KBM-7 (cell line): ENCODE data around the gene SYCP3.
A peak's percentile ranks its signal among the peaks of the same experiment; 100 is the strongest.

Source experiments
- DNase-seq: peaks from one replicate; pipeline ENCODE4 v3.0.0-alpha.2; 2015
- in situ Hi-C: fragments of 300-500 bp; cut with MboI; formaldehyde crosslinking; loops from 2 replicates; pipeline ENCODE4 v1.14.3; 2020; ENCODE audit warnings: low sequenced_read_pairs, low pct_unique_long_range_greater_than_20kb, mixed read lengths

Gene SYCP3

GRCh38 chr12:101727098-101727497, 12.2 kb downstream of the SYCP3 start:
- DNase-seq, result no peak
- in situ Hi-C loops, result no loop called here

DNA sequence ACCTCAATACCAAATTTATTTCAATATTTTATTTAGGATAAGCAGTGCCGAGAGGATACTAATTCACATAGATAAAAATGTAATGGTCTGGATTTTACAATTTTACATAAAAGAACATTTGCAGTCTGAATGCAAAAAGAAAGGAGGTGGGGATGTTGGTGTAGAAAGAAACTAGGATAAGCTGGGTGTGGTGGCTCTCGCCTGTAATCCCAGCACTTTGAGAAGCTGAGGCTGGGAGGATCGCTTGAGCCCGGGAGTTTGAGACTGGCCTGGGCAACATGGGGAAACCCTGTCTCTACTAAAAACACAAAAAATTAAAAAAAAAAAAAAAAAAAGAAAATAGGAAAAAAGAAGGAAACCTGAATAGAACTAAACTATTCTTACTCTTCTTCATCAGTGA, 16.9 kb downstream of the SYCP3 start:
- in situ Hi-C loops, result no loop called here
- DNase-seq, result no peak

DNA sequence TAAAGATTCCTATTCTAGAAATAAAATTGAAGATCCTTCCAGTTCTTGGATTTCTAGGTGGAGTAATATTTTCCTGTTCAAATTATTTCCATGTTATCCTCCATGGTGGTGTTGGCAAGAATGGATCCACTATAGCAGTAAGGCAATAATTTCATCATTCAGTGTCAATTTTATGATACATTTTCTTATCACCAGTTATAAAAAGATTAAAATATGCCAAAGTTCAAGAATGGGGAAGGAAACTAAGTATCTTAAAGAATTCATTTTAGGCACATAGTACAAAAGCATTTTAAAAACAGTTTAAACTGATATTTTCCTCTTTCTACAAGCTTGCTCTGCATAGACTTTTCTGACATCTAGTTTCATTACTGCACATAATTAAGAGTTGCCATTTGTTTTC, 19.1 kb downstream of the SYCP3 start:
- no peak for DNase-seq
- in situ Hi-C loops, result no loop called here

DNA sequence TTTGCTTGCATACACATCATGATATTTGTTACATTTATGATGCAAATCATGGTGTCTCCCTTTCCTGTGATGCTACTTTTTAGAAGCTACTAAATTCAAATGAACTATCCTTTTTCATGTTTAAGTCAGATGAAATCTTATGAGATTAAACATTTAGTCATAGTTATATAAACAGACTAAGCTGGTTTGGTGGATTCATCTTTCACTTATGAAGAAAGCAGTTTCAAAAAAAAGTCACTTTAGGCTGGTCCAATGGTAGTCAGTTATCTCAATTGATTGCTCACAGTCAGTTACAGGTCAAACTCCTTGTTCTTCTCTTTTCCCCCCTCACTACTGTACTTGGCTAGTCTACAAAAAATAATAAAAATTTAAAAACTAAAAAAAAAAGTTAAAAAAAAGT, 19.7 kb downstream of the SYCP3 start:
- DNase-seq, result no peak
- in situ Hi-C loops, result no loop called here

GRCh38 chr12:101714877-101715444, 24.3 kb downstream of the SYCP3 start:
- in situ Hi-C loops, result no loop called here
- DNase-seq, result peak; percentile 52

DNA sequence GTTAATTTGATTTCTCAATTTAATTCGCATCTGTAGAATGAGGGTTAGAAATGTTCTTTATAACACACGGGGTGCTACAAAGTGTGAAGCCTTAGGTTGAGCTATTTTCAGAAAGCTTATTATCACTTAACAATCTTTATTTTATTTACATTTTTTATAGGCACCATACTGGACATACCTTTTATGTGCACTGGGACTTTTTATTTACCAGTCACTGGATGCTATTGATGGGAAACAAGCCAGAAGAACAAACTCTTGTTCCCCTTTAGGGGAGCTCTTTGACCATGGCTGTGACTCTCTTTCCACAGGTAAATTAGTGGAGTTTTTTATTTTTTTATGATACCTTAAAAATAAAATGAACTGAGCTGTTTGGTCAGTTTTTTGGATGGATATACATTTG, 25.3 kb downstream of the SYCP3 start:
- in situ Hi-C loops, result no loop called here
- DNase-seq, result no peak

DNA sequence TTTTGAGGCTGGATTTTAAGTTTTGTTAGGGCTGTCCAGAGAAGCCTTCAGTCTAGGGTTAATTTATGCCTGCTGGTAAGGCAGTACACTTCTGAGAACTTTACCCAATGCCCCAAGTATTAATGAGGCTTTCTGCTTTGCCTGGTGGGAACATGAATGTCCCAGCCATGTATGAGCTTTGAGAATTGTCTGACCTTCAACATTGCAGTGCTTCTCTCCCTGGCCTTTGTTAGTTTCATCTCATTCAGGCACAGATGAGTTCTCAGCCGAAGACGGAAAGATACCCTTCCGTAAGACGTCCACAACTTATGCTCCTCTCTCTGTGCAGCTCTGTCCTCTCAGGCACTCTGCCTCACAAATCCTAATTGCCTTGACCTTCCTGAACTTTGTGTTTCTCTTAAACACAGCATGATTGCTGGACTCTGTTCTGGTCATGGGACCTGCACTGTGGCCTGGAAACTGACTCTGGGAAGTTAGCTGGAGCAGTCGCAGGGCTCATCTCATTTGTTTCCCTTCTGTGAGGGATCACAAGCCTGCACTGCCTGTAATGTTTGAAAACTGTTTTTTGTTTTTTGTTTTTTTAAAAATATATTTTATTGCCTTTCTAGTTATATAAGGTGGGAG, 26.1 kb downstream of the SYCP3 start:
- in situ Hi-C loops, result no loop called here
- DNase-seq, result no peak

GRCh38 chr12:101710288-101710687, 29.0 kb downstream of the SYCP3 start:
- in situ Hi-C loops, result no loop called here
- no peak for DNase-seq

GRCh38 chr12:101707131-101707782, 32.0 kb downstream of the SYCP3 start:
- in situ Hi-C loops, result no loop called here

GRCh38 chr12:101706403-101706802, 32.9 kb downstream of the SYCP3 start:
- in situ Hi-C loops, result no loop called here
- DNase-seq, result no peak

More at GRCh38 chr12:101707131-101707782, 32.0 kb downstream of the SYCP3 start:
- no peak for DNase-seq

DNA sequence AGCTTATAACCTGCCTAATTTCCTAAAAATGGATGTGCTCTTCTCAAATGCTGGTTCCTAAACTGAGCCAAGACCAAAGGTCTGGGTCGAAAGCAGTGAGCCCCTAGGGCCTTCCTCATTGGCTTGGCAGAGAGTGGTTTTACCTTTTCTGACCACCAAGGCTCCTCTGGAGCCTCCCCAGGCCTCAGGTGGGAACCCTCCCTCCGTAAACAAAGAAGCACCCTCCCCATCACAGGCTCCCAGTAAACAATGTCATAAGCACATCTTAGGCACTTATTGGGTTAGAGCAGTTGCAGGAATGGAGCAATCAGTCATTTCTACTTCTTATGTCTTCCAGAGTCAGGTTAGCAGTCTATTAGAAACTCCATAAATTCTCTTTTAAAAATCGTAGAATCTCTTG, 35.8 kb downstream of the SYCP3 start:
- in situ Hi-C loops, result no loop called here
- DNase-seq, result no peak

DNA sequence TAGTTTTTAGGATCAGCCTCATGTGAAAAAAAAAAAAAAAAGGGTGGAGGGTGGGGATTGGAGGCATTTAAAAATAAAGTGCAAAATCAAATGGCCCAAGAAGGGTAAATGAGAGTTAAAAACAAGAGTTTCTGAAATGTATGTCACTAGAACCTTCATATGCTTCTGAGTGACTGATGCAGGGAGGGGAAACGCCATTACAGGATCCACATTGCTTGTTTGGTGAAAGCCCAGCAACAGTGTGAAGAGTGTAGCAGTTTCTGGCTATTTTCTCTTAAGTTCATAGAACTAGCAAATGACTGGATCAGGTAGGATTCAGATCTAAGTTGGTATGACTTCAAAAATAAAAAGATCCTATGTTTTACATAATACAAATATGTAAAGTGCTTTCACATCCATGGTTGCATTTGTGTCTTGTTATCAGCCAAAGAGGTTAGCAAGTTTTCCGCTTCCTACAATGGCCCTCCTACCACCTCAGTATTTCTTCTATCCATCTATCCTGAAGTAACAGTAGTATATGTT, 38.9 kb downstream of the SYCP3 start:
- in situ Hi-C loops, result no loop called here
- DNase-seq, result no peak

DNA sequence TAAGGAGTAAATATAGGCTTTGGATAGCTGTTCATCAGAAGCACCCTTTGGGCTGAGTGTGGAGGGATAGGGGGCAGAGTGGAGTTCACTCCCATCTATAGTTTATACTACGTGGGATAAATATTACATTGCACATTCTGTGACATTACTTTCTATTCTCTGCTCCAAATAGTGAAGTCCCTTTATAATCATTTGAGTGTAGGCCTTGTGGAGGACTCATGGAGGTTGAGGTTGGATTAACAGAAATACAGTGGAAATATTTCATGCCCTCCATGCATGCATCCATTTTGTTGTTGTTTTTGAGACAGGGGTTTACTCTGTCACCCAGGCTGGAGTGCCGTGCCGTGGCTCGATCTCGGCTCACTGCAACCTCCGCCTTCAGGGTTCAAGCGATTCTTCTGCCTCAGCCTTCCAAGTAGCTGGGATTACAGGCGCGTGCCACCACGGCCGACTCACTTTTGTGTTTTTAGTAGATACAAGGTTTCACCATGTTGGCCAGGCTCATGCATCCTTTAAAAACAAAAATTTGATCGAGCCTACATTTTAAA, 40.4 kb downstream of the SYCP3 start:
- in situ Hi-C loops, result no loop called here

GRCh38 chr12:101697930-101698799, 41.1 kb downstream of the SYCP3 start:
- in situ Hi-C loops, result no loop called here

More for the DNA sequence above, 40.4 kb downstream of the SYCP3 start:
- DNase-seq, result no peak

GRCh38 chr12:101697197-101697929, 41.9 kb downstream of the SYCP3 start, which contains the start of gene CHPT1:
CHPT1 (plus strand) TSS chr12:101697640; CDS start chr12:101697862, 222 bp downstream.
- in situ Hi-C loops, result no loop called here
- peak; percentile 73 for DNase-seq

More at GRCh38 chr12:101697930-101698799, 41.1 kb downstream of the SYCP3 start:
- peak; percentile 63 for DNase-seq

GRCh38 chr12:101696251-101697196, 42.7 kb downstream of the SYCP3 start:
- DNase-seq, result peak; percentile 79
- in situ Hi-C loops, result no loop called here

GRCh38 chr12:101695706-101696105, 43.6 kb downstream of the SYCP3 start:
- in situ Hi-C loops, result no loop called here

More at GRCh38 chr12:101695706-101696105, 43.6 kb downstream of the SYCP3 start:
- no peak for DNase-seq
